ENCODE data around the gene VPS16.

DNA sequence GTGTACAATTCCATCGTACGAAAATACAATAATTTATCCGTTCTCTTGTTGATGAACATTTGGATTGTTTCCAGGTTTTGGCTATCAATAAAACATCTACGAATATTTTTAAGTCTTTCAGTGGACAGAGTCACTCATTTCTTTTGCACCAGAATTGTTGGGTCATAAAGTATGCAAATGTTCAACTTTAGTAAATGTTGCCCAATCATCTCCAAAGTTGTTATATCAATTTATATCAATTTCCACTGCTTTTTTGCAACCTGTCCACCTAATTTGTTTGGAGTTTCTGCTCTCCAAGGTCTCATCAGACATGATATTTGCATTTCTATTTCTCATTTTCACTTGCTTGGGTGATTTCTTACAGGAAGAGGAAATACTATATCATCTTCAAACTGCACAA is 13.9 kb upstream of the VPS16 start:
- TF ChIP-seq, protein P1, sequence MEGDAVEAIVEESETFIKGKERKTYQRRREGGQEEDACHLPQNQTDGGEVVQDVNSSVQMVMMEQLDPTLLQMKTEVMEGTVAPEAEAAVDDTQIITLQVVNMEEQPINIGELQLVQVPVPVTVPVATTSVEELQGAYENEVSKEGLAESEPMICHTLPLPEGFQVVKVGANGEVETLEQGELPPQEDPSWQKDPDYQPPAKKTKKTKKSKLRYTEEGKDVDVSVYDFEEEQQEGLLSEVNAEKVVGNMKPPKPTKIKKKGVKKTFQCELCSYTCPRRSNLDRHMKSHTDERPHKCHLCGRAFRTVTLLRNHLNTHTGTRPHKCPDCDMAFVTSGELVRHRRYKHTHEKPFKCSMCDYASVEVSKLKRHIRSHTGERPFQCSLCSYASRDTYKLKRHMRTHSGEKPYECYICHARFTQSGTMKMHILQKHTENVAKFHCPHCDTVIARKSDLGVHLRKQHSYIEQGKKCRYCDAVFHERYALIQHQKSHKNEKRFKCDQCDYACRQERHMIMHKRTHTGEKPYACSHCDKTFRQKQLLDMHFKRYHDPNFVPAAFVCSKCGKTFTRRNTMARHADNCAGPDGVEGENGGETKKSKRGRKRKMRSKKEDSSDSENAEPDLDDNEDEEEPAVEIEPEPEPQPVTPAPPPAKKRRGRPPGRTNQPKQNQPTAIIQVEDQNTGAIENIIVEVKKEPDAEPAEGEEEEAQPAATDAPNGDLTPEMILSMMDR (IDR thresholded peaks at IDR 0.05; ENCODE audit: insufficient read depth, low read length): no peak
- TF ChIP-seq, protein P2, sequence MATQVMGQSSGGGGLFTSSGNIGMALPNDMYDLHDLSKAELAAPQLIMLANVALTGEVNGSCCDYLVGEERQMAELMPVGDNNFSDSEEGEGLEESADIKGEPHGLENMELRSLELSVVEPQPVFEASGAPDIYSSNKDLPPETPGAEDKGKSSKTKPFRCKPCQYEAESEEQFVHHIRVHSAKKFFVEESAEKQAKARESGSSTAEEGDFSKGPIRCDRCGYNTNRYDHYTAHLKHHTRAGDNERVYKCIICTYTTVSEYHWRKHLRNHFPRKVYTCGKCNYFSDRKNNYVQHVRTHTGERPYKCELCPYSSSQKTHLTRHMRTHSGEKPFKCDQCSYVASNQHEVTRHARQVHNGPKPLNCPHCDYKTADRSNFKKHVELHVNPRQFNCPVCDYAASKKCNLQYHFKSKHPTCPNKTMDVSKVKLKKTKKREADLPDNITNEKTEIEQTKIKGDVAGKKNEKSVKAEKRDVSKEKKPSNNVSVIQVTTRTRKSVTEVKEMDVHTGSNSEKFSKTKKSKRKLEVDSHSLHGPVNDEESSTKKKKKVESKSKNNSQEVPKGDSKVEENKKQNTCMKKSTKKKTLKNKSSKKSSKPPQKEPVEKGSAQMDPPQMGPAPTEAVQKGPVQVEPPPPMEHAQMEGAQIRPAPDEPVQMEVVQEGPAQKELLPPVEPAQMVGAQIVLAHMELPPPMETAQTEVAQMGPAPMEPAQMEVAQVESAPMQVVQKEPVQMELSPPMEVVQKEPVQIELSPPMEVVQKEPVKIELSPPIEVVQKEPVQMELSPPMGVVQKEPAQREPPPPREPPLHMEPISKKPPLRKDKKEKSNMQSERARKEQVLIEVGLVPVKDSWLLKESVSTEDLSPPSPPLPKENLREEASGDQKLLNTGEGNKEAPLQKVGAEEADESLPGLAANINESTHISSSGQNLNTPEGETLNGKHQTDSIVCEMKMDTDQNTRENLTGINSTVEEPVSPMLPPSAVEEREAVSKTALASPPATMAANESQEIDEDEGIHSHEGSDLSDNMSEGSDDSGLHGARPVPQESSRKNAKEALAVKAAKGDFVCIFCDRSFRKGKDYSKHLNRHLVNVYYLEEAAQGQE (IDR thresholded peaks at IDR 0.05; ENCODE audit: insufficient replicate concordance, low read depth): no peak
- no peak for TF ChIP-seq POLR2AphosphoS5 (IDR thresholded peaks at IDR 0.05; ENCODE audit: low read depth)
- no peak for TF ChIP-seq GABPA (IDR thresholded peaks at IDR 0.05; ENCODE audit: low read depth)
